GM18870 (cell line): ENCODE results near the gene TRIO.
"Not testable (repeated sequence)": the region's sequence is repeated elsewhere in the genome, so short reads cannot be mapped to it uniquely, and the experiment has no call there.

Source experiments
- ATAC-seq: cut with Tn5 transposase; IDR thresholded peaks from one replicate; pipeline ENCODE4 v1.9.1; 2021; ENCODE audit warnings: moderate library complexity; ENCODE audit not compliant: unreplicated experiment

The TRIO gene

DNA sequence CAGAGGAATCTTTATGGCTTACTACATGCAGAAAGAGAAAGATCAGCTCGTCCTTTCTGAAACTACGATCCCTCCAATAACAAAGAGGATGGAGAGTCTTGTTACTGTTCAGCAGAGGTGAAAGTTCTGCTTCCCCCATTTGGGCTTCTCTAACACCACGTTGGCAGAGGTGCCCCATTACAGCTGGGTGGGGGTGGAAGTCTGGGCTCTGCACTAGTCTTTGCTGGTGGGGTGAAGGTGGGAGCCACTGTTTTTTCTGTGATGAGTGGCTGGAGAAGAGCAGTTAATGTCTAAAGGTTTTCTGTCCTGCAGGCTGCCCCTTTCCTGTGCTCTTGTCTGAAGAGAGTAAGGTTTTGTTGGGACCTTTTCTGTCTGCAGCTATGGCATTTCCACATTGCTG, 373.8 kb downstream of the TRIO start:
- ATAC-seq, result no peak

DNA sequence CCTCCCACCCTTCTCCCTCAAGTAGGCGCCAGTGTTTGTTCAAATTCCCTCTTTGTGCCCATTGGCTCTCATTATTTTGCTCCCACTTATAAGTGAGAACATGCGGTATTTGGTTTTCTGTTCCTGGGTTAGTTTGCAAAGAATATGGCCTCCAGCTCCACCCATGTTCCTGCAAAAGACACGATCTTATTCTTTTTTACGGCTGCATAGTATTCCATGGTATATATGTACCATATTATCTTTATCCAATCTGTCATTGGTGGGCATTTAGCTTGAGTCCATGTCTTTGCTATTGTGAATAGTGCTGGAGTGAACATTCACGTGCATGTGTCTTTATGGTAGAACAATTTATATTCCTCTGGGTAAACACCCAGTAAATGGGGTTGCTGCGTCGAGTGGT, 375.5 kb downstream of the TRIO start:
- no peak for ATAC-seq

DNA sequence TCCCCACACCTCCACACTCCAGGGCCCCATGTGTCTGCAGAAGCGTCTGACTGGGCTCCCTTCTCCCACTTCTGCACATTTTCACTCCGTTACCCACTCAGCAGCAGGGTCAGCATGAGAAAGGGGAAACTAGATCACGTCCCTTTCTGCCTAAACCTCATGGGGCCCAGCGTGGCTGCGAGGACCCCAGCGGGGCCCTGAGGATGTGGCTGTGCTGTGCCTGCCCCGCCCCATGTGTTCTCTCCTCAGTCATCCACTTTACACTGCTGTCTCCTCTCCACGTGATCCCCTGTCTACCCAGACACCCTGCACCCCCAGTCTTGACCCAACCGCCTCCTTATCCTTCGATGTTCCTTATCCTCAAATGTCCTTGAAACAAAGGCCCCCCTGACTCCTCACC, 378.6 kb downstream of the TRIO start:
- no peak for ATAC-seq

DNA sequence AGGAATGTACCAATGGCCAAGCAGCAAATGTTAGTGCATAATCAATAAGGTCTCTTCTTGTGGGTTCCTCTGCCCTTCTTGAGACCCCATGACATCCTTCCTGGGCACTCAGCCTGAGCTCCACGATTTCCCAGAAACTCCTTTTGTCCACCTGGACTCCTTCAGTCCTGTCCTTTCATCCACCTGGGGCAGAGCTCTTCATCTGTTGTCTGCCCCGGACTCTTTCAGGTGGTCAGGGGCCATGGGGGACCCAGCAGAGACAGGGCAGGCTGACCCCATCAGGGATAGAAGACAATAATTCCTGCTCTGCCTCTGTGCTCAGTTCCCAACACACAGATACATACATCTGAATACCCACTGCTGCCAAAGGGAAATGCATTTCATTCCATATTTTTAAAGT, 379.6 kb downstream of the TRIO start:
- no peak for ATAC-seq

DNA sequence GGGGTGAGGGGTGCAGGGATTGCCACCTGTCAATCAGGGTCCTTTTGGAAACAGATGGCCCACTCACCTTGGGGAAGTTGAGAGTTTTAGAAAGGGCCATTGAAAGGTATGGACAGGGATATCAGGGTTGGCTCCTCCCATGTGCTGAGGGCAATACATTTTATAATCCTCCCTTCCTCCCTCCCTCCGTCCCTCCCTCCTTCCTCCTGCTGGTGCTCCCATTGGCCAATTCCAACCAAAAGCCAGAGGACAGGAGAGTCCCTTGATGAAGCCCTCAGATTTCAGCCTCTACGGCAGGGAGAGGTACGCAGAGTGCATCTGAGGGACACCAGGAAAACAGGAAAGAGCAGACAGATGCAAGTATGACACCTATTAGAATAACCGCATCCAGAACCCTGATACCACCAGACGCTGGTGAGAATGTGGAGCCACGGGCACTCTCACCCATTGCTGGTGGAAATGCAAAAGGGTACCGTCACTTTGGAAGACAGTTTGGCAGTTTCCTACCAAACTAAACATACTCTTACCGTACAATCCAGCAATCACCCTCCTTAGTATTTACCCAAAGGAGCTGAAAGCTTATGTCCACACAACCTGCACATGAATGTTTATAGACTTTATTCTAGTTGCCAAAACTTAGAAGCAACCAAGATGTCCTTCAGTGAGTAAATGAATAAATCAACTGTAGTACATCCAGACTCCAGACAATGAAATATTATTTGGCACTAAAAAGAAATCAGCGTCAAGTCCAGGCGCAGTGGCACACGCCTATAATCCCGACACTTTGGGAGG, 380.3 kb downstream of the TRIO start:
- no peak for ATAC-seq

DNA sequence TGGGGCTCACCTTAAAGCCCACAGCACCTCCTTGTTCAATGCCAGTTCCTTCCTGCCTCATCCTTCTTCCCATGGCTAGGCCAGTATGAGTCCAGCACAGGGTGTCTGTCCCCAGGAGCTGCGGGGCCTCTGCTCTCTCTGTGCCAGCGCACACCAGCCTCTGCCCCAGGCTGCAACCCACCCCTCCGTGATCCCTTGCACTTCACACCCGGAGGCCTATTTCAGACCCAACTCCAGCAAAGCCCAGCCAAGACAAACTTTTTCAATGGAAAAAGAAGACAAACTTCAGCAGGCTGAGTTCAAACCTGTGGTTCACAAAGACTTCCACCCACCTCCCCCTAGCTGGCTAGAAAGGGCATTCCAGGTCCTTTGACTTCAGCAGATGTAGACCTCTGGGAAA, 382.3 kb downstream of the TRIO start:
- no peak for ATAC-seq

DNA sequence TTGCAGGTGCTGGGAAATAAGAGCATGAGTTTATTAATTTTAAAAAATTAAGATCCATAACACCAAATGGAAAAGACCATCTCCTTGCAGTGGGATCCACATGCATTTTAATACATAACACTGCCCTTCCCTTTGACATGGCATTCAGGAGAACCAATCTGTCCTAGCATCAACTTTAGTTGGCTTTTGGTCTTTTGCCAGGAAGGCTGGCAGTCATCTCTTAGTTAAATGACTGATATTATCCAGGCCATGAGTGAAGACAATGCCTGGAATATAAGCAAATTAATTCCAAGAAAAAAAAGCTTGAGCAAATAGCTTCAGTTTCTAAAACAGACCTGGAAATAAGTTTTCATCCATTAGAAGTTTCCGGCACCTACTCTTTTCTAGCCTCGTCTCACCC, 383.4 kb downstream of the TRIO start:
- no peak for ATAC-seq

DNA sequence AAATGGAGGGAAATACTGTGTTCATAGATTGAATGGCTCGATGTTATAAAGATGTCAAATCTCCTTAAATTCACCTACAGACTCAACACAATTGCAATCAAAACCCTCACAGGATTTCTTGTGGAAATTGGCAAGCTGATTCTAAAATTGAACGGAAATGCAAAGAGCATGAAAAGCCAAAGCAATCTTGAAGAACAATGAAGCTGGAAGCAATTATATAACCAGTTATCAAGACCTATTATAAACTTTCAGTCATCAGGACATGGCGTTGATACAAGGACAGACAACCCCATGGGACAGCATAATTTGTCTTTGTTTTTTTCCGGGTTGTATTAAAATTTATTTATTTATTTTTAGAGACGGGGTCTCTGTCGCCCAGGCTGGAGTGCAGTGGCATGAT, 385.0 kb downstream of the TRIO start:
- no peak for ATAC-seq

DNA sequence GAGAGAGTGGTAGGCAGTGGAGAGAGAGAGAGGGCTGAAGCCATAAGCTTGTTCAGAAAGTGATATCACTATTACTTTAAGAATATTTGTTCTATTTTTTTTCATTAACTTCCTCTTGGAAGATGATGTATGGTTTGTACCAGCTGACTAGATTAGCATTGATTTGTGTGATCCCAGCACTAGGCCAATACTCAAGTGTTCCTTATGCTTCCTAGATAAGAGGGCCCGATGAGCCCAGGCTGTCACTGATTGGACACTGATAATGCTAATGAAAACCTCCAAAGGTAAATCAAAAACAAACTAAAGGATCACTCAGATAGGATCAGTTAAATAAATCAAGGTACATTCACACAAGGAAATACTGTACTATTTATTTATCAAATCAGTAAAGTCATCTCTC, 385.8 kb downstream of the TRIO start:
- ATAC-seq, result no peak

DNA sequence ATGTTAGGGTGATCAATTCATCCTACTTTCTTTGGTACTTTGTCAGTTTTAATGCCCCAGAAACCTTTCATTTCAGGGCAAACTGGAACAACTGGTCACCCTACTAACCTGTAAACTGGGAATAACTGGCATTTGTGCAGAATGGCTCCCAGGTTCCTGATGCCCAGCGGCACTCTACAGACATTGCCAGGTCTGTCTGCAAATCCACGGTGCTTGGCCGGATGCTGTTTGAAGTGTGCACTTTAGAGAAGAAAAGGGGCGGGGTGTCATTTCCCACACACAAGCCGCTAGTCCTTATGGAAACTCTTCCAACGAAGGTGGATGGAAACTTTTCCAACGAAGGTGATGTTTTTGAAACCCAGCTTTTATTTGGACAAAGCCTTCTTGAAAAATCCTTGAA, 388.5 kb downstream of the TRIO start:
- no peak for ATAC-seq

DNA sequence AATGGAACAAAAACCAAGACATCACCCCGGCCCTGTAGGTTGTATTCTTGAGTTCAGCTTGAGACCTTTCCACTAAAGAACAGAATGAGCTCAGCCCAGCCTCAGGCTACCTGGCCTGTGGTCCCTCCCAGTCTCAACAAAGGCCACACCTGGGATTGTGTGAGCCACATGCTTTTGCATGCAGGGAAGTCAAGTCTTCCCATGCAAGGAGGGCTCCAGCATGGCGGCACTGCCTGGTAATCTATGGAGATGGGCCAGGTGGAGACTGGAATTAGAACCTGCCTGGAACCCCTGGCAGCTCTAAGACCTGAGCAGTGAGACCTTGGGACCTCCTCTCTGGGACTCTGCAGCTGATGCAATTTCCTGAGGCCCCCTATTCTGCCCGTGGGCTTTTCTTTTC, 389.0 kb downstream of the TRIO start:
- no peak for ATAC-seq

DNA sequence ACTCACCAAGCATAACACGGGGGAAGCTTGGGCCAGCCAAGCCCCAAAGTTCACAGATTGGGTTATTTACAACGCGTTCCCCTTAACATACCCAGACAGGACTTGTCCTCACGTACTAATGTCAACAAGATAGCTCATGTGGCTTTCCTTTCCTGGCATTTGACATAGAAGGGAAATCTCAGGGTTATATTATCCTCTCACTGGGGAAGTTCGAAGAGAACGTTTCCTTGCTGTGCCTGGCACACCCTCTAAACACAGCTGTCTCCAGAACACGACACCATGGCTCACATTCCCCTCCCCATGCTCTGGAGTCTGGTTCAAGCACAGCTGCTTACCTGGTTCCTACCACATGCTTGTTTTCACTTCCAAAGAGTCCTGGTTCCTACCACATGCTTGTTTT, 391.6 kb downstream of the TRIO start:
- ATAC-seq, result no peak

DNA sequence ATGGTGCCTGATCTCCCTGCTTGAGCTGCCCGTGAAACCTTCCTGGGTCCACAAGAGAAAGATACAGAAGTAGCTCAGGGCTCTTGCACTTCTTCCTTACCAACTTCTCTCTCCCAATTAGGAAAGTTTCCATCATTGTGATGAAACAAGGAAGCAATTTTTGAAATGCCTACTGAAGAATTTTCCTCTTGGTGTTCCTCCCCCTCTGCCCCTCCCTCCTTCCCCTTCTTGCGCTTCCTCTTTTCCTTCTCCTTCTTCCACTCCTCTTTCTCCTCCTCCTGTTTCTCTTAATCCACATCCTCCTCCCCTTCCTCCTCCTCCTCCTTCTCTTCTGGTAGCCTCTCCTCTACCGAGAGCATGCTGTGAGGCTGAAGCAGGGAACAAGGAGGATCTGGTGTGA, 402.2 kb downstream of the TRIO start:
- ATAC-seq, result no peak

DNA sequence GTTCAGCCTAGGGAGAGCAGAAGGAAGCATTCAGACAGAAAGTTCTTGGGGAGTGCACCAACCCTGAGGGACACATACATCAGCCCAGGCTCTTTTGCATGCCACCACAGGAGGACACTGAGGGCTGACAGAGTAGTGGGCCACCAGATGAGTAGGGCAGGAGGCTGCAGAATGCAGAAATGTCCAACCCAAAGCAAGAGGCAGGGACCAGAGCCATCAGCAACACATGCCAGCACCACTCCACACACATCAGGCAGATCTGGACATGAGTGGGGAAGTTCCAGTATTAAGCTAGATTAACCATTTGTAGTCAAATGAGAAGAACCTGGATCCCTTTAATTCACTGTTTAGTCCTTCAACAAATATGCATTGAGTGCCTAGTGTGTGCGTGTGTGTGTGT, 402.7 kb downstream of the TRIO start:
- no peak for ATAC-seq

DNA sequence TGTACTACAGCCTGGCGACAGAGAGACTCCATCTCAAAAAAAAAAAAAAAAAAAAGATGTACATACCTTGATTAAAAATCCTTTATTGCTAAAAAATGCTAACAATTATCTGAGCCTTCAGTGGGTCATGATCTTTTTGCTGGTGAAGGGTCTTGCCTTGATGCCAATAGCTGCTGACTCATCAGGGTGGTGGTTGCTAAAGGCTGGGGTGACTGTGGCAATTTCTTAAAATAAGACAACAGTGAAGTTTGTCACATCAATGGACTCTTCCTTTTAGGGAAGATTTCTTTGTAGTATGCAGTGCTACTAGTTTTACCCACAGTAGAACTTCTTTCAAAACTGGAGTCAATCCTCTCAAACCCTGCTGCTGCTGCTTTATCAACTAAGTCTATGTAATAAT, 404.5 kb downstream of the TRIO start:
- ATAC-seq, result no peak

DNA sequence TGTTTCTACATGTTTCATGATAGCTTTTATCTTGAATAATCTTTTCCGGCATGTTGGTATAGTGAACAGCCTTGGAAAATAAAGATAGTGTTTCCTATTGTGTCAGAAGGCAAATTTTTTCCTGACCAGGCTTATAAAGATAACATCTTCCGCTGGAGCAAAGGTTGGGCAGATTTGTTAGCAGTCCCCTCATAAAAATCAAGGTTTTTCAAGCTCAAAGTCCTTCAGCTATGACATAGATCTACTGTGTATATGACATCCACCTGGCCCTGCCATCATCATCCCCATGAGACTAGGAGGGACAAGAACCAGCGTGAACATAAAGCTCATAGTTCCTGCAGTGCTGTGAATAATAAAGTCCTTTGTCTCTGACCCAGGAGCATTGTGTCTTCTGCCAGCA, 408.1 kb downstream of the TRIO start:
- no peak for ATAC-seq

DNA sequence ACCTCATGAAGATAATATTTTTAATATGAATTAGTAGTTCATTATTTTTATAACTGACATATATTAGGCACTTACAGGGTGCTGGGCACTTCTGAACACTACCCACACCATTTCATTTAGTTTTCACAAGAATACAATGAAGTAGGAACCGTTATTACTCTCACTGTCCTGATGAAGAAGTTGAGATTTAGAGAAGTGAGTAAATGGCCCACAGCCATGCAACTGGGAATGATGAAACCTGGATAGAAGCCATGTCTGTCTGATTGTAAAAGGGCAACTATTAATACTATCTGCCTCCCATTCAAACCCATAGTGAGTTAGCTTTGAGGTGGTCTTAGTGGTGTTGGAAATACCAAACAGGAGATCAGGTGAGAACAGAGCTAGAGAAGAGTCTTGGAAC, 408.9 kb downstream of the TRIO start:
- ATAC-seq, result no peak

DNA sequence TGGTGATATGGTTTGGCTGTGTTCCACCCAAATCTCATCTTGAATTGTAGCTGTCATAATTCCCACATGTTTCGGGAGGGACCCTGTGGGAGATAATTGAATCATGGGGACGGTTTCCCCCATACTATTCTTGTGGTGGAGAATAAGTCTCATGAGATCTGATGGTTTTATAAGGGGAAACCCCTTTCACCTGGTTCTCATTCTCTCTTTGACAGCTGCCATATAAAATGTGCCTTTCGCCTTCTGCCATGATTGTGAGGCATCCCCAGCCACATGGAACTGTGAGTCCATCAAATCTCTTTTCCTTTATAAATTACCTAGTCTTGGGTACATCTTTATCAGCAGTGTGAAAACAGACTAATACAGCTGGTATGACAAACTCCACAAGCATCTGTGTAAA, 411.1 kb downstream of the TRIO start:
- not testable (repeated sequence) for ATAC-seq

DNA sequence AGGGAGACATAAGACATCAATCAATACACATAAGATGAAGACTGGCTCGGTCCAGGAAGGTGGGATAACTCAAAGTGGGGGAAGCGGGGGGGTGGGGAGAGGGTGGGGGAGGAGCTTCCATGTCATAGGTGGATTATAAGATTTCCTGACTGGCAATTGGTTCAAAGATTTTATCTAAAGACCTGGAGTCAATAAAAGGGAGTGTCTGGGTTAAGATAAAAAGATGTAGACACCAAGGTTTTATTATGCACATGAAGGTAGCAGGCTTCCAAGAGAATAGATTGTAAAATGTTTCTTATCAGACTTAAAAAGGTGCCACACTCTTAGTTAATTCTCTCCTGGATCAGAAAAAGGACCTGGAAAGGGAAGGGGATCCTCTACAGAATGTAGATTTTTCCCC, 412.9 kb downstream of the TRIO start:
- no peak for ATAC-seq

DNA sequence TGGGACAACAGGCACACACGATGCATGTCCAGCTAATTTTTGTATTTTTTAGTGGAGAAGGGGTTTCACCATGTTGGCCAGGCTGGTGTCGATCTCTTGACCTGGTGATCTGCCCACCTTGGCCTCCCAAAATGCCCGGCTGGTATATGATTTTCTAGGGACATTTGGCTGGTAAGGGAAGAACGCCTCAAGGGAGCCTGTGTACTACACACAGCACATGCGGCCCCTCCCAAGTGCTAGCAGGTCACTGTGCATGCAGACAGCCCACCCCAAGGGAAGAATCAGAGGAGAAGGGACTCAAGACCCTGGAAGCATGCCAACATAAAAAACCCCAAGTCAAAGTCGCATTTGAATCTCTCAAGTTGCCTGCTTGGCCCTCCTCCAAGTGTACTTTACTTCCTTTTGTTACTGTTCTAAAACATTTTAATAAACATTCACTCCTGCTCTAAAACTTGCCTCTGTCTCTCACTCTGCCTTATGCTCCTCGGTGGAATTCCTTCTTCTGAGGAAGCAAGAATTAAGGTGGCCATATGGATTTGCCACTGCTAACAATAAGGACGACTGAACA, 414.1 kb downstream of the TRIO start:
- no peak for ATAC-seq

DNA sequence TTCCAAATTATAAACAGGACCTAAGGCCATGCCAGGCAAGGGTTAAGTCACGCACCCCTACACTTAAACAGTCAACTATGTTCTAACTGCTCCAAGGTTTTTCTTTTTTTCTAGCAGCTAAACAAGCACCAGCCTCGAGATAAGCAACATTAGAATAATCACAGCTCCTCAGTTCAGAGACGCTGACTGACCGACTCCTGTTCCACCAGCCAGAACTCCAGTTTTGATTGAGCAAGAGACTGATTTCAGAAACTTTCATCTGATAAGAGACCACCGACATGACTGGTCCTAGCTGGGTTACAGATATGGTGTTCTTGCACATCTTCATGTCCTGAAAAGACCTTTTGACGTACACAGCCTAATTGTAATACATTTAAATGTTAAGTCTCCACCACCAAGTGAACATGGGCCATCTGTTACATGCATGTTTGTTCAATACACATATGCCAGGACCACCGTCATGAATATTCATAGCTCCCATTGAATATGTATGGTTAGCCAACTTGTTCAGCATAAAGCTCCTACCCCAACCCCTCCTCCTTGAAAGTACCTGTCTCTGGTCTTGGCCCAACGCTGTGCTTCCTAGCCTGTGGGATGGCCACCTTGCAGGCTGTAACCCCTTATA, 414.8 kb downstream of the TRIO start:
- ATAC-seq, result no peak
